ENCODE measurements around the gene ASPSCR1. TPM values are rescaled to one million over a fixed set of nuclear protein-coding genes. Genes with fewer than 3 reads are reported as not detected.
"Not testable (repeated sequence)": the region's sequence is repeated elsewhere in the genome, so short reads cannot be mapped to it uniquely, and the experiment has no call there.

Gene ASPSCR1
- total RNA-seq, 1 donor from 2014 or later, result 22.0 TPM

DNA sequence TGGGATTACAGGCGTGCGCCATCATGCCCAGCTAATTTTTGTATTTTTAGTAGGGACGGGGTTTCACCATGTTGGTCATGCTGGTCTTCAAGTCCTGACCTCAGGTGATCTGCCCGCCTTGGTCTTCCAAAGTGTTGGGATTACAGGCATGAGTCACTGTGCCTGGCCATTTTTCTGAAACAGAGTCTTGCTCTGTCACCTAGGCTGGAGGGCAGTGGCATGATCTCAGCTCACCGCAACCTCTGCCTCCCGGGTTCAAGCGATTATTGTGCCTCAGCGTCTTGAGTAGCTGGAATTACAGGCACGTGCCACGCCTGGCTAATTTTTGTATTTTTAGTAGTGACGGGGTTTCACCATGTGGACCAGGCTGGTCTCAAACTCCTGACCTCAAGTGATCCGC lies 4.1 kb downstream of the ASPSCR1 start:
- DNase-seq (ENCODE audit: low read depth in 2 of 2), result not testable (repeated sequence)

DNA sequence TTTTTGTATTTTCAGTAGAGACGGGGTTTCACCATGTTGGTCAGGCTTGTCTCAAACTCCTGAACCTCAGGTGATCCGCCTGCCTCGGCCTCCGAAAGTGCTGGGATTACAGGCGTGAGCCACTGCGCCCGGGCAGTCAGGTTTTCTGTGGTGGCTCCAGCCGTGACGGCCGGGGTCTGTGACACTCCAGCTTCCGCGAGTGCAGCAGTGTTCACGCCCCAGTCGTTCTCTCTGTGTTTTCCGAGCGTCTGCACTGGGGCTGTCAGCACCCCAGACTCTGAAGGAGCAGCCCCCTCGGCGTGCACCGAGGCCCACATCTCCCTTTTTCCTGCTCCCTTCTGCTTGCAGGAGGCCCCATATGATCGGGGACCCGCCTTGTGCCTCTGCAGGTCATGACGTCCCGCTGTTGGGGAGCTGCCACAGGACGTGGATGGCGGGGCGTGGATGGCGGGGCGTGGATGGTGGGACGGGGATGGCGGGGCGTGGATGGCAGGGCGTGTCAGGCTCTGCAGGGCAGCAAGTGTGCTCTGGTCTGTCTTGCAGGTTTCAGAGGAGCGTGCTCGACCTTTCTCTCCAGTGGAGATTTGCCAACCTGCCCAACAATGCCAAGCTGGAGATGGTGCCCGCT lies 5.7 kb downstream of the ASPSCR1 start:
- no peak for DNase-seq (ENCODE audit: low read depth in 2 of 2)

GRCh38 chr17:81983639-81984373 lies 6.4 kb downstream of the ASPSCR1 start:
- no peak for DNase-seq (ENCODE audit: low read depth in 2 of 2)

DNA sequence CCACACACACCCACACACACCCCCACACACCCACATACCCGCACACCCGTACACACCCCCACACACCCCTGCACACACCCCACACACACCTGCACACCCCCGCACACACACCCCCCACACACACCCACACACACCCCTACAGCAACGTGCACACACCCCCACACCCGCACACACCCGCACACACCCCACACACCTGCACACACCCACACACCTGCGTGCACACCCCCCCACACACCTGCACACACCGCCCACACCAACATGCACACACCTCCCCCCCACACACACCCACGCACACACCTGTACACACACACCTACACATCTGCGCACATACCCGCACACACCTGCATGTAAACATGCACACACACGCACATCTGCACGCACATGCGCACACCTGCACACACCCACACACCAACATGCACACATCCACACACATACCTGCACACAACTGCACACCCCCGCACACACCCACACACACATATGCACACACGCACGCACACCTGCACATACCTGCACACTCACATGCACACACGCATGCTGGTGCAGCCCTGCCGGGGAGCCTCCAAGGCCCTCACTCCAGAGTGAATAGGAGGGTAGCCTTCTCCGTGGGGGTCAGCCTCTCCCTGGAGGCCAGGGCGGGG lies 7.5 kb downstream of the ASPSCR1 start:
- no peak for DNase-seq (ENCODE audit: low read depth in 2 of 2)

DNA sequence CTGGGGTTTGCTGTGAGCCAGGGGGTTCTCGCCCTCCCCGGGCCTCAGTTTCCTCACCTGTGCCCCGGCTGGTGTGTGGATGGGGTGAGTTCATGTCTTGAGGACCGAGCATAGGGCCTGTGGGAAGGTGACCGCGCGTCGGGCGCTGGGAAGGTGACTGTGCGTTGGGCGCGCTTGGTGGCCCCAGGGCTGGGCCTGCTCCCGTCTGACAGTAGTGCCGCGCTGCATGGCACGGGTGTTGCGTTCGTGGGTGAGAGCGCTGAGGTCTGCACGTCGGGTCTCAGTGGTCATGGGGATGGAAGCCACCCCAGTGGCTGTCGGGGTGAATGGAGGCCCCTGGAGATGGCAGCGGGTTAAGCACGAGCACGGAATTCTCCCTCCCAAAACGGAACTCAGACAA lies 9.2 kb downstream of the ASPSCR1 start:
- DNase-seq (ENCODE audit: low read depth in 2 of 2), result no peak

GRCh38 chr17:81987161-81987770 lies 9.8 kb downstream of the ASPSCR1 start:
- DNase-seq (ENCODE audit: low read depth in 2 of 2), result no peak

DNA sequence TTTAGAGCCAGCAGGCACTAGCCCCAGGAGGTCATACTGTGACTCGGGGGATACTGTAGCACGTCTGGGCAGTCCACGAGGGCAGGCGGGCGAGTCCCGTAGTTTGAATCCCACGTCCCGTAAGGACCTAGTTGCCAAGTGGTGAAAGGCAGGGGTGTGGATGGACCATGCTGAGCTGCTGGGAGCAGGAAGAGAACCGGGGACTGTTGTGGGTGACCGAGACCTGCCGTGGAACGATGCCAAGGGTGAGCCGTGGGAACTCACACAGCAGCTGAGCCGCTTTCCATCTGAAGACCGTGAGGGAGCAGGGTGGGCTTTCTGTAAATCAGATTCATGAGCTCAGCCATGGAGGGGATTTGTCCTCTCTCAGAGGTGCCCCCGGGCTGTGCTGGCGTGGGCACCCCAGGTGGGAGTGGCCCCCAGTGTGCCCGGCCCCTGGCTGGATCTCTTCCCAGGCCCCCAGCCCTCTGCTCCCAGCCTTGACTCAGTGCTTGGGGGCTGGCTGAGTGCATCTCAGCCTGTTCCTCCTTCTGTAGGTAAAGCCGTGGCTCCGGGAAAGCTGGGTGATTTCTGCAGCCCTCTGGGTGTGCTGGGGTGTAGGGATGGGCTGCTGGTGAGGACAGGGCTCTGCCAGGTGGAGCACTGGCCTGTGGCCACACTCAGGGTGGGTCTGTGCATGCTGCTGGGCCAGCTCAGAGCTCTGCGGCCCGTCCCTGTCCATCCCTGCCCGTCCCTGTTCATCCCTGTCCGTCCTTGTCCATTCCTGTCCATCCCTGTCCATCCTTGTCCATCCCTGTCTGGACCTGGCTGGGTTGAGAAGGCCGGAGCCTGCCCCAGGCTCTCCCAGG lies 13.6 kb downstream of the ASPSCR1 start:
- DNase-seq (ENCODE audit: low read depth in 2 of 2), result no peak

DNA sequence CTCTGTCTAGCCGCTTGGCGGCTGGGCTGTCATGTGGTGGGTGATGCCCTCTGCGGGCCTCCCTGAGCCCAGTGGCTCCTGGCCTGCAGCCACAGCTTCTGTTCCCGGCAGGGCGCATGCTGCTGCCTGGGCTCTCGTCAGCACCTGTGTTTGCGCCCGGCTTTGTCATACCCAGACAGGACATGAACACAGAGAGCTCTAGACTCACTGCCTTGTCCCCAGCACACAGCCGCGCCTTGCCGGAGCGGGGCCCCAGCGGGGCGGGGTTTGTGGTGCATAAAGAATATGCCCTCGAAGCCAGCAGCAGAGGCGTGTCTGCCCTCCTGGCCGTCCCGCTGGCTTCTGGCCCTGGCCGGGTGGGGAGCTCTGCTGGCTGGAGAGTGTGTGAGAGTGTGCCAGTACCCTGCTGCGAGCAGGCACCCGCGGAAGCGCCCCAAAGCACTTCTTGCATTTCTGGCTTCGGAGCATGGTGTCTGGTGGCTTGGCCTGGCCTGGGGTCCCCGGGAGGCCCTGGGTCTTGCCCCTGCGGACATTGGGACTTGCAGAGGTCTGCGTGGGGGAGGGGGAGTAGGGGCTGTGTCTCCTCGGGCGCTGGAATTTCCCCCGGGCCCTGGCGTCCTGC lies 14.4 kb downstream of the ASPSCR1 start:
- peak; percentile 26 to 52 for DNase-seq (ENCODE audit: low read depth in 2 of 2)

GRCh38 chr17:81992306-81993102 lies 15.1 kb downstream of the ASPSCR1 start:
- DNase-seq (ENCODE audit: low read depth in 2 of 2), result no peak

GRCh38 chr17:81993729-81994592 lies 16.5 kb downstream of the ASPSCR1 start:
- DNase-seq (ENCODE audit: low read depth in 2 of 2), result no peak

GRCh38 chr17:81994593-81995462 lies 17.4 kb downstream of the ASPSCR1 start:
- no peak for DNase-seq (ENCODE audit: low read depth in 2 of 2)

DNA sequence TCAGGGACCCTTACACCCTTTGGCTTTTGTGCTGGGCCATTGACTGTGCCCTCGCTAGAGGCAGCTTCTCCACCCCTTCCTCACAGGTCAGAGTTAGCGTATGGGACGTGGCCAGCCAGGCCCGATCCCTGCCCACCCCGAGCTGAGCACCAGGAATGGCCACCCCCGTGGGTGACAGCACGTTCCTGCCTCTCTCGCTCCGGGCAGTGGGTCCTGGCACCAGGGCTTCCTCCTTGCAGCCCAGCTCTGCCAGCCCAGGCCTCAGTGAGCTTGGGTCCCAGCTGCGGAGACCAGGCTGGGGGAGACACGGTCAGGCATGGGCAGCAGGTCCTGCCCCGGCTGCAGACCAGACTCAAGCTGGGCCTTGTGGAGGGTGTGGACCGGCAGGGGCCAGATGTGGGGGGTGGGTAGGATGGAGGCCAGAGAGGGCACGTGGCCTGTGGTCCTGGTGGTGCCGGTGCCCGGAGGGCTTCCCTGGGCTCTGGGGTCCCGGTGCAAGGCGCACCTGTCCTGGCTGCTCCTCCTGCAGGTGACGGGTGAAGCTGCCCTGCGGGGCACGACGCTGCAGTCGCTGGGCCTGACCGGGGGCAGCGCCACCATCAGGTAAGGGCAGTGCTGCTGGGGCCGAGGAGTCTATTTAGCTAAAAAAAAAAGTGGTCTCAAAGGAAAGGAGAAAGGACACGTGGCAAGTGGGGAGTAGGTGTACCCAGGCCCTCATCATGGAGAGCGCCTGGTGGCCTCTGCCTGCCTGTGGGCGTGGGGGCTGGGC lies 18.2 kb downstream of the ASPSCR1 start:
- DNase-seq (ENCODE audit: low read depth in 2 of 2), result no peak

DNA sequence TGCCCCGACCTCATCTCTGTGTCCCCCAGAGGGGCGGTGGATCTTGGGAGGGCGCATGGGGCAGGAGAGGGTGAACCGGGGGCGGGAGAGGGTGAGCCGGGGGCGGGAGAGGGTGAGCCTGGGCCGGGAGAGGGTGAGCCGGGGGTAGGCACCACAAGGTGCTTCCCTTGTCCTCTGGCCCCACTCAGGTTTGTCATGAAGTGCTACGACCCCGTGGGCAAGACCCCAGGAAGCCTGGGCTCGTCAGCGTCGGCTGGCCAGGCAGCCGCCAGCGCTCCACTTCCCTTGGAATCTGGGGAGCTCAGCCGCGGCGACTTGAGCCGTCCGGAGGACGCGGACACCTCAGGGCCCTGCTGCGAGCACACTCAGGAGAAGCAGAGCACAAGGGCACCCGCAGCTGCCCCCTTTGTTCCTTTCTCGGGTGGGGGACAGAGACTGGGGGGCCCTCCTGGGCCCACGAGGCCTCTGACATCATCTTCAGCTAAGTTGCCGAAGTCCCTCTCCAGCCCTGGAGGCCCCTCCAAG lies 18.9 kb downstream of the ASPSCR1 start:
- DNase-seq (ENCODE audit: low read depth in 2 of 2), result no peak

GRCh38 chr17:81996757-81997441 lies 19.5 kb downstream of the ASPSCR1 start:
- DNase-seq (ENCODE audit: low read depth in 2 of 2), result no peak

DNA sequence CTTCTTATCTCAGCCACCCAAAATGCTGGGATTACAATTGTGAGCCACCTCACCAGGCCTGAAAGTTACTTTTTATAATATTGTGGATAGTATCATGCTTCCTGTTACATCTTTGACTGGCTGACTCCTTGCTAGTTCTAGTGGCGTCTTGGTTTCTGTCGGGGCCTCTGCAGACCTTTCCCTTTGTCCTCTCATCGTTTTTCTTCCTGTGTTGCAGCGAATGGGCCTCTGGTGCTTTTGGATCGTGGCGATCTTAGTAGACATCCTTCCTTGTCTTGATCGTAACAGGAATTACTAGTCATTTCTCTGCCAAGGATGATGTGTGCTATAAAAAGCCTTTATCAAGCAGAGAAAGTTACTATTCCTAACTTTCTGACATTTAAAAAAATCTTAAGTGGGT lies 20.8 kb downstream of the ASPSCR1 start:
- DNase-seq (ENCODE audit: low read depth in 2 of 2), result no peak

- DNase-seq (ENCODE audit: low read depth in 2 of 2), result no peak
These were observed 21.4 kb downstream of the ASPSCR1 start for GRCh38 chr17:81998691-81999438.

Data from dermis microvascular lymphatic vessel endothelial cell (primary cell).